A673 (cell line): ENCODE results near the gene DDX11. TPM values are rescaled to one million over a fixed set of nuclear protein-coding genes. Genes with fewer than 3 reads are reported as not detected.
"Not testable (repeated sequence)": the region's sequence is repeated elsewhere in the genome, so short reads cannot be mapped to it uniquely, and the experiment has no call there.

Source experiments
- BruUV-seq: library from RNA; stranded (reverse); fragments of 400-500 nt; replicated peaks from 2 replicates; lab custom pipeline; 2021; lab: Mats Ljungman, UMichigan
- CTCF ChIA-PET: fragments of 300-600 bp; sonication (Branson Sonifier 250); formaldehyde crosslinking; loops from one replicate; lab custom pipeline; 2022; ENCODE audit warnings: antibody characterized with exemption; lab: Charles Lee
- POLR2A ChIA-PET: fragments of 300-600 bp; sonication (Branson Sonifier 250); formaldehyde crosslinking; loops from one replicate; lab custom pipeline; 2022; ENCODE audit warnings: antibody characterized with exemption; ENCODE audit not compliant: low non-redundant PET; lab: Charles Lee
- DNase-seq: peaks from one replicate; pipeline ENCODE4 v3.0.0-alpha.2; 2015; ENCODE audit warnings: low spot score
- H3K27ac ChIP-seq: fragments of 200-600 bp; sonication (generic); 2 replicates; pipeline ENCODE4 v1.5.1; 2016; ENCODE audit warnings: mixed run types, low read depth, mild to moderate bottlenecking, mixed read lengths, antibody characterized with exemption, low read length; ENCODE audit not compliant: poor library complexity, severe bottlenecking
- H3K27me3 ChIP-seq: fragments of 200-600 bp; sonication (generic); replicated peaks from 2 replicates; pipeline ENCODE4 v1.6.1; 2017; ENCODE audit warnings: mixed run types, low read depth, mild to moderate bottlenecking, mixed read lengths, antibody characterized with exemption, low read length; ENCODE audit not compliant: insufficient read depth, poor library complexity
- H3K36me3 ChIP-seq: fragments of 200-600 bp; sonication (generic); 2 replicates; pipeline ENCODE4 v1.6.1; 2016; ENCODE audit warnings: mixed run types, mild to moderate bottlenecking, mixed read lengths, antibody characterized with exemption, low read length; ENCODE audit not compliant: insufficient read depth, poor library complexity, severe bottlenecking
- H3K4me1 ChIP-seq: fragments of 200-600 bp; sonication (generic); 2 replicates; pipeline ENCODE4 v1.6.1; 2017; ENCODE audit warnings: mixed run types, mild to moderate bottlenecking, mixed read lengths, antibody characterized with exemption, low read length; ENCODE audit not compliant: insufficient read depth, poor library complexity, severe bottlenecking
- H3K4me3 ChIP-seq: fragments of 200-600 bp; sonication (generic); 2 replicates; pipeline ENCODE4 v1.5.1; 2016; ENCODE audit warnings: low read depth, mixed run types, mild to moderate bottlenecking, mixed read lengths, low read length; ENCODE audit not compliant: poor library complexity, severe bottlenecking
- H3K9me3 ChIP-seq: fragments of 200-600 bp; sonication (generic); 2 replicates; pipeline ENCODE4 v1.6.1; 2016; ENCODE audit warnings: mixed run types, low read depth, mild to moderate bottlenecking, mixed read lengths, antibody characterized with exemption, low read length; ENCODE audit not compliant: poor library complexity, severe bottlenecking
- intact Hi-C: fragments of 100-400 bp; cut with micrococcal nuclease; formaldehyde crosslinking; loops from one replicate; pipeline ENCODE4 v1.10.0; 2022; ENCODE audit not compliant: unreplicated experiment
- total RNA-seq: library from RNA; stranded (reverse); gene quantifications from 2 replicates; pipeline ENCODE4 v1.2.3, GENCODE V29; 2021
- TF ChIP-seq, protein P1 (sequence below): fragments of 300-800, 200-600 bp; sonication (generic); conservative IDR thresholded peaks from 2 replicates; pipeline ENCODE4 v1.5.1; 2017; ENCODE audit warnings: low read depth, mild to moderate bottlenecking, antibody characterized with exemption, low read length, moderate library complexity, mixed read lengths

Gene DDX11
- total RNA-seq, 1 experiment from 2014 or later = 188 TPM

DNA sequence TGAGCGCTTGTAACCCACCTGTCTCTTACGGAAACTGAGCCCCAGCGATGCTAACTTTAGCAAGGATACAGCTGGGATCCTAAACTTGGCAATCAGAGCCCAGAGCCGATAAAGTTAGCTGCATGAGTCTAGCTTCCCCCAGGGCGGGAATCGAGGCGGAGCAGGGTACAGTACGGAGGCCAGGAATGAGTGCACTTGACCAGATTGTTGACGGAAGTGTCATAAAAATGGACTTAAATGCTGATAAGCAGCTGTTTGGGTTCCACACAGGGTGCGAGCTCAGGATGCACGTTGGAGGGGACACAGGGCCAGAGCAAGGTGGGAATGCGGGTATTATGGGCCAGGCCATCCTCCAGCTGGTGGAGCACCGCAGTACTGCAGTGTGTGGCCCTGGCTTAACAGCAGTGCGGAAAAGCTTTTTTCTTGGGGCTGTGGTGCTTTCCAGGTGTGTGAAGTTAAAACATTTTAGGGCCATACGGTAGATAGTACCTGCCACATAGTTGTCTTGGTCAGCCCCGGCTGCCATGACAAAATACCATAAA, 744 bp downstream of the DDX11 start:
- BruUV-seq, H3K36me3 ChIP-seq, POLR2A ChIA-PET, intact Hi-C loops, CTCF ChIA-PET, H3K27me3 ChIP-seq, H3K4me1 ChIP-seq, H3K9me3 ChIP-seq: not testable (repeated sequence)
- peak overlapping the region; percentile 64 for H3K4me3 ChIP-seq
- TF ChIP-seq, protein P1, sequence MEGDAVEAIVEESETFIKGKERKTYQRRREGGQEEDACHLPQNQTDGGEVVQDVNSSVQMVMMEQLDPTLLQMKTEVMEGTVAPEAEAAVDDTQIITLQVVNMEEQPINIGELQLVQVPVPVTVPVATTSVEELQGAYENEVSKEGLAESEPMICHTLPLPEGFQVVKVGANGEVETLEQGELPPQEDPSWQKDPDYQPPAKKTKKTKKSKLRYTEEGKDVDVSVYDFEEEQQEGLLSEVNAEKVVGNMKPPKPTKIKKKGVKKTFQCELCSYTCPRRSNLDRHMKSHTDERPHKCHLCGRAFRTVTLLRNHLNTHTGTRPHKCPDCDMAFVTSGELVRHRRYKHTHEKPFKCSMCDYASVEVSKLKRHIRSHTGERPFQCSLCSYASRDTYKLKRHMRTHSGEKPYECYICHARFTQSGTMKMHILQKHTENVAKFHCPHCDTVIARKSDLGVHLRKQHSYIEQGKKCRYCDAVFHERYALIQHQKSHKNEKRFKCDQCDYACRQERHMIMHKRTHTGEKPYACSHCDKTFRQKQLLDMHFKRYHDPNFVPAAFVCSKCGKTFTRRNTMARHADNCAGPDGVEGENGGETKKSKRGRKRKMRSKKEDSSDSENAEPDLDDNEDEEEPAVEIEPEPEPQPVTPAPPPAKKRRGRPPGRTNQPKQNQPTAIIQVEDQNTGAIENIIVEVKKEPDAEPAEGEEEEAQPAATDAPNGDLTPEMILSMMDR = 0 out of 2 replicates have a peak, but pooled peaks have one; percentile 13
- peak overlapping the region; percentile 90 for H3K27ac ChIP-seq
- peak; percentile 25 for DNase-seq

DNA sequence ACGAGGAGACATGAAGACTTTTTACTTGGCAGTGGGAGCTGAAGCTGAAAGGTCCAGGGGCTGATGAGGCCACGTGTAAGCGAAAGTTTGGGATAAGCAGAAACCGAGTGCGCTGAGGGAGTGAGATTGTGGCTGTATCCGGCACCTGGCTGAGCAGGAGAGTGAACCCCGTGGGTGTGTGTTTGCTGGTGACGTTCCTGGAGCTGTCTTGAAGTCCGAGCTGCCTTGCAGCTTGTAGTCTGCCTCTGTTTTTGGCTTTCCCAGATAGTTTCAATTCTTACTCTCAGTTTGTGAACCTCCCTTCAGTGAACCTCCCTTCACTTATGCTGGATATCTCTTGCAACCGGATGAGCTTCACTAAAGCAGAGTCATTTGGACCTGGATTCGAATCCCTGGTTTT, 2.5 kb downstream of the DDX11 start:
- H3K27ac ChIP-seq, H3K4me3 ChIP-seq, H3K4me1 ChIP-seq, H3K27me3 ChIP-seq, intact Hi-C loops, BruUV-seq, H3K36me3 ChIP-seq, CTCF ChIA-PET, H3K9me3 ChIP-seq, DNase-seq, POLR2A ChIA-PET: not testable (repeated sequence)

DNA sequence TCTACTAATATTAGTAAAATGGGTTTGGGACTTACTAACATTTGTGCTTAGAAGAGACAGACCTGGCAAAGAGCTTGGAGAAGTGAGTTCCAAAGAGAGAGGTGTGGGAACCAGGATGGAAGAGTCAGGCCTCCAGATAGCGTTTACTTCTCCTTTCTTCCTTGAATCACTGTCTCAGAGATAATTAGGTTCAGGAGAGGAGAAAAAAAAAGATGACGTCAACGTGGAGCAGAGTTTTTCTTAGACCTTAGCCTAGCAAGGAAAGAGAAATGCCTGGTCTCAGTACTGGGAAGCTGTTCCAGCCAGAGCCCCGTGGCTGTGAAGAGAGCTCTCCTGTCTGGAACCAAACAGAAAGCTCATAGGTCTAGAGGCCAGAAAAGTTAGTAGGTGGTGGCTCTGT, 3.4 kb downstream of the DDX11 start:
- H3K27ac ChIP-seq, H3K4me1 ChIP-seq, CTCF ChIA-PET, H3K27me3 ChIP-seq, BruUV-seq, POLR2A ChIA-PET, H3K36me3 ChIP-seq, intact Hi-C loops, H3K4me3 ChIP-seq, H3K9me3 ChIP-seq, DNase-seq: not testable (repeated sequence)

DNA sequence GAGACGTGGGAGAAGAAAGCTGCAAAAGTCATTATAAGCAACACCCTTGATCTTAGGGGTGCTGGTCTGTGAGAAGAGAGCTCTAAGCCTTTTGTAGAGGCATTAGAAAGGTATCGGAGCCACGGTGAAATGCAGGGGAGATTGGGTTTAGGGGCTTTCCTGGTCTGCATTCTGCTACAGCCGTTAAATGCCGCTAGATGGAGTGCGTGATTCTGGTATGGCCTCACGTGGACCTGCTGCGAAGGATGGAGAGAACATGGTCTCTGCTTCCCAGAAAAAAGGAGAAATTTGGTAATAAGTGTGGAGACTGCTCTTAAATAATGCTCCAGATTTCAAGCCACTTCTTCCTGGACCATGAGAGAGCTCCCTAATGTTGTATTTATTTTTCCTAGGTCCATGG, 4.3 kb downstream of the DDX11 start:
- H3K4me1 ChIP-seq, H3K27me3 ChIP-seq, intact Hi-C loops, H3K4me3 ChIP-seq, H3K27ac ChIP-seq, POLR2A ChIA-PET, CTCF ChIA-PET, H3K9me3 ChIP-seq, DNase-seq, H3K36me3 ChIP-seq, BruUV-seq: not testable (repeated sequence)

DNA sequence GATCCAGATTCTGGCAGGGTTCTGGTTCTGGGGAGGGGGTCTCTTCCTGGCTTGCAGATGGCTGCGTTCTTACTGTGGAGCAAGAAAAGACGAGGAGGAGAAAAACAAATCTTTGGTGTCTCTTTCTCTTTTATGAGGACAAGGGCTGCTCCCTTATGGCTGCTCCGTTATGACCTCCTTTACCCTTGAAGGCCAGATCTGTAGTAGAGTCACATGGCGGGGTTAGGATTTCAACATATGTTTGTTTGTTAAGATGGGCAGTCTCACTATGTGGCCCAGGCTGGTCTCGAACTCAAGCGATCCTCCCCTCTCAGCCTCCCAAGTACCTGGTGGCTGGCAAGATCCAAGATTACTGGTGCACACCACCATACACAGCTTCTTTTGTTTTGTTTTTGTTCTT, 5.8 kb downstream of the DDX11 start:
- H3K36me3 ChIP-seq = peaks cover 13% of the 10 kb centered on the region
- intact Hi-C loops, BruUV-seq, H3K4me3 ChIP-seq, H3K4me1 ChIP-seq, POLR2A ChIA-PET, DNase-seq, H3K9me3 ChIP-seq, H3K27me3 ChIP-seq, H3K27ac ChIP-seq, CTCF ChIA-PET: not testable (repeated sequence)

DNA sequence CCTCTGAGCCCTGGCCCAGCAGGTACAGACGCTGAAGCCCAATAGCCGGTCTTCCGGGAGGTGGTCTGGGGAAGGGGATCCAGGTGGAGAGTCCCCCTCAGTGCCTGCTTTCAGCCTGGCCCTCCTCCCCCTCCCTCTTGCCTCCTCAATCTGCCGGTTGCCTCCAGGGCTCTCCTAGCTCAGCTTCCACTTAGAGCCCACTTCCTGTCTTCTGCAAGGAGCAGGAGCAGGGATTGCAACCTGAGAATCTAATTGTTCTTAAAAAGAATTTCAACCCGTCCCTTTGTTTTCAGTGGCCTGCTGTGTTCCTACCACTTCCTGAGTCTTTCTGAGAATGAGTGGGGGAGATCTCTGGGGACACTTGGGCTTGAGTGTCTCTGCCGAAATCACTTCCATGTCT, 6.6 kb downstream of the DDX11 start:
- H3K4me1 ChIP-seq, CTCF ChIA-PET, BruUV-seq, intact Hi-C loops, POLR2A ChIA-PET, H3K27me3 ChIP-seq, H3K4me3 ChIP-seq, H3K27ac ChIP-seq, H3K9me3 ChIP-seq: not testable (repeated sequence)
- H3K36me3 ChIP-seq = peaks cover 17% of the 10 kb centered on the region
- DNase-seq = peak; percentile 88

DNA sequence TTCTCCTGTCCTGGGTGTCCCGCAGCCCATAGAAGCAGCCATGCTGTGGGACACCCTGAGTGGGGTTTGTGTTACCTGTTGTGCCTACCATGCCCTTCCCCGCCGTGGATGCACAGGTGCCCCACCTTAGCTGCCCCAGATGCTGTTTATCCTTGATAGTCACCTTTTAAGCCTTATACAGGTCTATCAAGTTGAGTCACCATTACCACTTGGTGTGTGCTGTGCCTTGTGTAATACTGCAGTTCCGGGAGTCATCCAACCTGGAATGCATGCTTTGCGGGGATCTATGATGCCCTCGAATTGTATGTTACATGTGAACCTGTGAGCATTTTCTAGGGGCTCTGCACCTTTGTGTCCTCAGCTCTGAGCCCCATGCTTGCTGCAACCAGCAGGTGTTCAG, 7.6 kb downstream of the DDX11 start:
- POLR2A ChIA-PET, H3K4me3 ChIP-seq, BruUV-seq, H3K9me3 ChIP-seq, intact Hi-C loops, H3K27ac ChIP-seq, H3K4me1 ChIP-seq, H3K27me3 ChIP-seq, CTCF ChIA-PET, DNase-seq: not testable (repeated sequence)
- H3K36me3 ChIP-seq = peaks cover 18% of the 10 kb centered on the region
